GM12878 (cell line): ENCODE data around the gene TXNDC15. TPM values are rescaled to one million over a fixed set of nuclear protein-coding genes. Genes with fewer than 3 reads are reported as not detected.

Experiments used
- ASH2L ChIP-seq: fragments of 300-600, 200-600 bp; sonication (generic); IDR thresholded peaks from 2 replicates; pipeline ENCODE4 v1.6.1; 2017; ENCODE audit warnings: low read depth, mild to moderate bottlenecking, borderline replicate concordance
- CHD1 ChIP-seq: IDR thresholded peaks from 2 replicates; pipeline ENCODE4 v1.6.1; 2012; ENCODE audit warnings: low read depth, low read length, improper control_type of control experiment
- DPF2 ChIP-seq: fragments of 450-650 bp; IDR thresholded peaks from 2 replicates; pipeline ENCODE4 v1.6.1; 2017; ENCODE audit warnings: mild to moderate bottlenecking
- EED ChIP-seq: sonication (generic); IDR thresholded peaks from 2 replicates; pipeline ENCODE4 v1.6.1; 2016; ENCODE audit warnings: antibody characterized with exemption, low read depth
- HDAC6 ChIP-seq: fragments of 200-600 bp; sonication (generic); IDR thresholded peaks from one replicate; pipeline ENCODE4 v1.8.0; 2017; ENCODE audit warnings: antibody characterized with exemption; ENCODE audit not compliant: unreplicated experiment
- PAX5 ChIP-seq: IDR thresholded peaks from 2 replicates; pipeline ENCODE4 v1.6.1; 2011; ENCODE audit warnings: low read depth, low read length, borderline replicate concordance
- PML ChIP-seq: IDR thresholded peaks from 2 replicates; pipeline ENCODE4 v1.6.1; 2012; ENCODE audit warnings: low read length, inconsistent platforms
- POLR2AphosphoS5 ChIP-seq: IDR thresholded peaks from 2 replicates; pipeline ENCODE4 v1.6.1; 2011; ENCODE audit warnings: mild to moderate bottlenecking, low read length, inconsistent platforms
- RFX5 ChIP-seq: IDR thresholded peaks from 2 replicates; pipeline ENCODE4 v1.6.1; 2011; ENCODE audit warnings: low read depth, low read length, improper control_type of control experiment
- RUNX3 ChIP-seq: IDR thresholded peaks from 2 replicates; pipeline ENCODE4 v1.6.1; 2012; ENCODE audit warnings: low read length, inconsistent platforms
- SIN3A ChIP-seq: IDR thresholded peaks from 2 replicates; pipeline ENCODE4 v1.6.1; 2012; ENCODE audit warnings: low read depth, low read length, improper control_type of control experiment
- SMARCA5 ChIP-seq: fragments of 450-650 bp; IDR thresholded peaks from 2 replicates; pipeline ENCODE4 v1.6.1; 2017; ENCODE audit warnings: mild to moderate bottlenecking
- SMC3 ChIP-seq: IDR thresholded peaks from 2 replicates; pipeline ENCODE4 v1.6.1; 2011; ENCODE audit warnings: low read length, improper control_type of control experiment, borderline replicate concordance
- SP1 ChIP-seq: IDR thresholded peaks from one replicate; pipeline ENCODE4 v1.6.1; 2011; ENCODE audit warnings: low read depth, low read length
- SREBF2 ChIP-seq: IDR thresholded peaks from 2 replicates; pipeline ENCODE4 v1.6.1; 2012; ENCODE audit warnings: mild to moderate bottlenecking, low read length
- TBL1XR1 ChIP-seq: IDR thresholded peaks from 2 replicates; pipeline ENCODE4 v1.6.1; 2012; ENCODE audit warnings: low read depth, low read length, improper control_type of control experiment
- YY1 ChIP-seq: IDR thresholded peaks from 2 replicates; pipeline ENCODE4 v1.6.1; 2011; ENCODE audit warnings: low read depth, mild to moderate bottlenecking, low read length
- ZBED1 ChIP-seq: IDR thresholded peaks from 2 replicates; pipeline ENCODE4 v1.6.1; 2016; ENCODE audit warnings: borderline replicate concordance
- polyA plus RNA-seq, 11 experiments: library from polyadenylated mRNA; depleted of rRNA in 4 of 11; unstranded in 6 of 11; stranded (reverse) in 5 of 11; fragments of >200 nt; fragmentation: Nextera tagmentation in 4 of 11; fragmentation: Illumina TruSeq in 1 of 11; extraction: Ambion mirVana in 4 of 11; extraction: Trizol in 1 of 11; gene quantifications; 1 replicate in 1 of 11; 2 replicates in 10 of 11; pipeline versions ENCODE4 v1.2.1 to v1.2.3, GENCODE V29; 2011 to 2016; ENCODE audit warnings: inconsistent platforms in 2 of 11, missing spikeins in 2 of 11, low read depth in 1 of 11
- total RNA-seq, 4 experiments: library from RNA; depleted of rRNA in 3 of 4; stranded (reverse); fragments of >200 nt in 3 of 4; fragmentation: Illumina TruSeq in 1 of 4; extraction: Trizol in 1 of 4; gene quantifications; 2 replicates each; pipeline versions ENCODE4 v1.2.1 to v1.2.3, GENCODE V29; 2013 to 2021
- TF ChIP-seq, protein P1 (sequence below): IDR thresholded peaks from 2 replicates; pipeline ENCODE4 v1.6.1; 2012; ENCODE audit warnings: low read depth, low read length, improper control_type of control experiment
- TF ChIP-seq, protein P2 (sequence below): fragments of 450-650 bp; IDR thresholded peaks from 2 replicates; pipeline ENCODE4 v1.6.1; 2017; ENCODE audit warnings: mild to moderate bottlenecking, moderate library complexity
- TF ChIP-seq, protein P3 (sequence below): fragments of 450-650 bp; IDR thresholded peaks from 2 replicates; pipeline ENCODE4 v1.6.1; 2017; ENCODE audit warnings: mild to moderate bottlenecking, low read depth, inconsistent platforms; ENCODE audit not compliant: poor library complexity, severe bottlenecking
- TF ChIP-seq, protein P4 (sequence below): IDR thresholded peaks from 2 replicates; pipeline ENCODE4 v1.6.1; 2012; ENCODE audit warnings: low read depth, low read length, improper control_type of control experiment

TXNDC15 gene
- total and polyA plus RNA-seq, 10 of the 15 experiments (the other 5 are each of a cell fraction or from before 2014, with no cell fraction given), result 8.1 to 60.6 (median 38.1) TPM

DNA sequence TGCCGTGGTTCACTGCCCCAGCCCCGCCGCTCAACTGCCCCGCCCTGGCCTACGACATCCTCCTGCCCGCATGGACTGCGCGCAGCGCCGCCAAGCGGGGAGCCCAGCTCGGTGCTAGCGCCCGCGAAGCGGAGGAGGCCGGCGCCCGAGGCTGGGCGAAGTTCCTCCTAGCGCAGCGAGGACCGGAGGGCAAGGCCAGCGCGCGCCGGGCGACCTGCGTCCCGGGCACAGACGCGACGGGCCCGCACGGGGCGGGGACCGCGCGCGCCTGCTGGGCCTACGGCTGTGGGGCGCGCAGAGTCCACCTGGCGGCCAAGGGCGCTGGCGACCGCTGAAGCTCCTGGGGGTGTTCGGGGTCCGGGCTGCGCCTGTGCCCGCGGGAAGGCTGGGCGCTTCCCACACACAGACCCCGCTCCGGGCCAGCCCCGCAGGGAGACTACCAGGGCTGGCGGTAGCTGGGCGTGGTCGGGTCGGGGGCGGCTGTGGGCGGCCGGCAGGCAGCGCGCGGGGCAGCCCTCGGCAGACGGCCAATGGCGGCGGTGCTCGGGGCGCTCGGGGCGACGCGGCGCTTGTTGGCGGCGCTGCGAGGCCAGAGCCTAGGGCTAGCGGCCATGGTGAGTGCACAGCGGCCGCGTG lies 30.6 kb downstream of the TXNDC15 start, which contains the start of gene PCBD2 (continued):
- TF ChIP-seq, protein P1, sequence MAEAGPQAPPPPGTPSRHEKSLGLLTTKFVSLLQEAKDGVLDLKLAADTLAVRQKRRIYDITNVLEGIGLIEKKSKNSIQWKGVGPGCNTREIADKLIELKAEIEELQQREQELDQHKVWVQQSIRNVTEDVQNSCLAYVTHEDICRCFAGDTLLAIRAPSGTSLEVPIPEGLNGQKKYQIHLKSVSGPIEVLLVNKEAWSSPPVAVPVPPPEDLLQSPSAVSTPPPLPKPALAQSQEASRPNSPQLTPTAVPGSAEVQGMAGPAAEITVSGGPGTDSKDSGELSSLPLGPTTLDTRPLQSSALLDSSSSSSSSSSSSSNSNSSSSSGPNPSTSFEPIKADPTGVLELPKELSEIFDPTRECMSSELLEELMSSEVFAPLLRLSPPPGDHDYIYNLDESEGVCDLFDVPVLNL, result peak; percentile 50; the same call in 1 of the 2 replicates
- TF ChIP-seq SMARCA5 (peak; percentile 99), DPF2 (peak; percentile 96), YY1 (peak; percentile 94), SP1 (peak; percentile 33), POLR2AphosphoS5 (peak; percentile 81; the same call in 1 of the 2 replicates), RUNX3 (peak; percentile 34; the same call in 1 of the 2 replicates), RFX5 (peak; percentile 43; the same call in 1 of the 2 replicates), SREBF2 (peak; percentile 28; the same call in 1 of the 2 replicates), PML (peak; percentile 31; the same call in 1 of the 2 replicates), ASH2L (0 out of 2 replicates have a peak, but pooled peaks have one; percentile 68), TBL1XR1 (peak; percentile 66; the same call in 1 of the 2 replicates), ZBED1 (peak; percentile 65; the same call in 1 of the 2 replicates), CHD1 (no peak), HDAC6 (peak; percentile 89), PAX5 (peak; percentile 78; the same call in 1 of the 2 replicates), SIN3A (0 out of 2 replicates have a peak, but pooled peaks have one; percentile 28), SMC3 (peak; percentile 65), EED (peak; percentile 23)
- TF ChIP-seq, protein P2, sequence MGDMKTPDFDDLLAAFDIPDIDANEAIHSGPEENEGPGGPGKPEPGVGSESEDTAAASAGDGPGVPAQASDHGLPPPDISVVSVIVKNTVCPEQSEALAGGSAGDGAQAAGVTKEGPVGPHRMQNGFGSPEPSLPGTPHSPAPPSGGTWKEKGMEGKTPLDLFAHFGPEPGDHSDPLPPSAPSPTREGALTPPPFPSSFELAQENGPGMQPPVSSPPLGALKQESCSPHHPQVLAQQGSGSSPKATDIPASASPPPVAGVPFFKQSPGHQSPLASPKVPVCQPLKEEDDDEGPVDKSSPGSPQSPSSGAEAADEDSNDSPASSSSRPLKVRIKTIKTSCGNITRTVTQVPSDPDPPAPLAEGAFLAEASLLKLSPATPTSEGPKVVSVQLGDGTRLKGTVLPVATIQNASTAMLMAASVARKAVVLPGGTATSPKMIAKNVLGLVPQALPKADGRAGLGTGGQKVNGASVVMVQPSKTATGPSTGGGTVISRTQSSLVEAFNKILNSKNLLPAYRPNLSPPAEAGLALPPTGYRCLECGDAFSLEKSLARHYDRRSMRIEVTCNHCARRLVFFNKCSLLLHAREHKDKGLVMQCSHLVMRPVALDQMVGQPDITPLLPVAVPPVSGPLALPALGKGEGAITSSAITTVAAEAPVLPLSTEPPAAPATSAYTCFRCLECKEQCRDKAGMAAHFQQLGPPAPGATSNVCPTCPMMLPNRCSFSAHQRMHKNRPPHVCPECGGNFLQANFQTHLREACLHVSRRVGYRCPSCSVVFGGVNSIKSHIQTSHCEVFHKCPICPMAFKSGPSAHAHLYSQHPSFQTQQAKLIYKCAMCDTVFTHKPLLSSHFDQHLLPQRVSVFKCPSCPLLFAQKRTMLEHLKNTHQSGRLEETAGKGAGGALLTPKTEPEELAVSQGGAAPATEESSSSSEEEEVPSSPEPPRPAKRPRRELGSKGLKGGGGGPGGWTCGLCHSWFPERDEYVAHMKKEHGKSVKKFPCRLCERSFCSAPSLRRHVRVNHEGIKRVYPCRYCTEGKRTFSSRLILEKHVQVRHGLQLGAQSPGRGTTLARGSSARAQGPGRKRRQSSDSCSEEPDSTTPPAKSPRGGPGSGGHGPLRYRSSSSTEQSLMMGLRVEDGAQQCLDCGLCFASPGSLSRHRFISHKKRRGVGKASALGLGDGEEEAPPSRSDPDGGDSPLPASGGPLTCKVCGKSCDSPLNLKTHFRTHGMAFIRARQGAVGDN, result peak; percentile 69
- TF ChIP-seq, protein P3, sequence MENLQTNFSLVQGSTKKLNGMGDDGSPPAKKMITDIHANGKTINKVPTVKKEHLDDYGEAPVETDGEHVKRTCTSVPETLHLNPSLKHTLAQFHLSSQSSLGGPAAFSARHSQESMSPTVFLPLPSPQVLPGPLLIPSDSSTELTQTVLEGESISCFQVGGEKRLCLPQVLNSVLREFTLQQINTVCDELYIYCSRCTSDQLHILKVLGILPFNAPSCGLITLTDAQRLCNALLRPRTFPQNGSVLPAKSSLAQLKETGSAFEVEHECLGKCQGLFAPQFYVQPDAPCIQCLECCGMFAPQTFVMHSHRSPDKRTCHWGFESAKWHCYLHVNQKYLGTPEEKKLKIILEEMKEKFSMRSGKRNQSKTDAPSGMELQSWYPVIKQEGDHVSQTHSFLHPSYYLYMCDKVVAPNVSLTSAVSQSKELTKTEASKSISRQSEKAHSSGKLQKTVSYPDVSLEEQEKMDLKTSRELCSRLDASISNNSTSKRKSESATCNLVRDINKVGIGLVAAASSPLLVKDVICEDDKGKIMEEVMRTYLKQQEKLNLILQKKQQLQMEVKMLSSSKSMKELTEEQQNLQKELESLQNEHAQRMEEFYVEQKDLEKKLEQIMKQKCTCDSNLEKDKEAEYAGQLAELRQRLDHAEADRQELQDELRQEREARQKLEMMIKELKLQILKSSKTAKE, result no peak
- TF ChIP-seq, protein P4, sequence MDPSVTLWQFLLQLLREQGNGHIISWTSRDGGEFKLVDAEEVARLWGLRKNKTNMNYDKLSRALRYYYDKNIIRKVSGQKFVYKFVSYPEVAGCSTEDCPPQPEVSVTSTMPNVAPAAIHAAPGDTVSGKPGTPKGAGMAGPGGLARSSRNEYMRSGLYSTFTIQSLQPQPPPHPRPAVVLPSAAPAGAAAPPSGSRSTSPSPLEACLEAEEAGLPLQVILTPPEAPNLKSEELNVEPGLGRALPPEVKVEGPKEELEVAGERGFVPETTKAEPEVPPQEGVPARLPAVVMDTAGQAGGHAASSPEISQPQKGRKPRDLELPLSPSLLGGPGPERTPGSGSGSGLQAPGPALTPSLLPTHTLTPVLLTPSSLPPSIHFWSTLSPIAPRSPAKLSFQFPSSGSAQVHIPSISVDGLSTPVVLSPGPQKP, result 0 out of 2 replicates have a peak, but pooled peaks have one; percentile 40
